ENCODE measurements around the gene HSP90AA1.
"Not testable (repeated sequence)": the region's sequence is repeated elsewhere in the genome, so short reads cannot be mapped to it uniquely, and the experiment has no call there.

The HSP90AA1 gene

GRCh38 chr14:102092806-102093205, 6.0 kb upstream of the HSP90AA1 start:
- DNase-seq = no peak

GRCh38 chr14:102090713-102091112, 3.9 kb upstream of the HSP90AA1 start:
- no peak for DNase-seq

GRCh38 chr14:102089621-102090343, 2.9 kb upstream of the HSP90AA1 start:
- DNase-seq = no peak

DNA sequence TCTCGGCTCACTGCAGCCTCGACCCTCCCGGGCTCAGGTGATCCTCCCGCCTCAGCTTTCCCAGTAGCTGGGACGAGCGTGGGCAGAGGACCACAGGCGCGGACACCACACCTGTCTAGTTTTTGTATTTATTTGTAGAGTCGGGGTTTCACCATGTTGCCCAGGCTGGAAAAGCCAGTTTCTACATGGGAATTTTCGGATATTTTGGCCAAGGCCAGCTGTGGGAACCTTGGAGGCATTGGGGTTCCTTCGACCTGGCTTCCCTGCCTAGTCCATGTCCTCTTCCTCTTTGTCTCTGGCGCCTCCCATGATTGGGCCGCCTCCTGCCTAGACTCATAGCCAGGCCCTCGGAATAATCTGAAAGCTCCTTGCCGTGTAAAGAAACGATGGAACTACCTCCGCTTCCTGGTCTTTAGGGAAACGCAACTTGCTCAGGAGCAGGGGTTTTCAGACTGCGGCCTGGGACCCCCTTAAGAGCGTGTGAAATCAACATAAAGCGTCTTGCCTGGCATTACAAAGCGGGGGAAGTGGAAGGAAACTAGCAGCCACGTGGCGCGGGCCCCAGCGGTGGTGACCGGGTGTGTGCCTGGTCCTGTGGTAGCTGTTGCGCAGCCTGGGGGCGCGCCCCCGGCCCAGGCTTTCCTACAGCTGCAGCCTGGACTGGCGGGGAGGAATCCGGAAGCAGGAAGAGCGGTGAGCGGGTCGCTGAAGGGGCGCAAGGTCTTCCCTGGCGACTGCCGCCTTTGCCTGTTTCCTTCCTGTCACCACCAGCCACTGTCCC, 1.4 kb upstream of the HSP90AA1 start:
- peak; percentile 53 for DNase-seq

DNA sequence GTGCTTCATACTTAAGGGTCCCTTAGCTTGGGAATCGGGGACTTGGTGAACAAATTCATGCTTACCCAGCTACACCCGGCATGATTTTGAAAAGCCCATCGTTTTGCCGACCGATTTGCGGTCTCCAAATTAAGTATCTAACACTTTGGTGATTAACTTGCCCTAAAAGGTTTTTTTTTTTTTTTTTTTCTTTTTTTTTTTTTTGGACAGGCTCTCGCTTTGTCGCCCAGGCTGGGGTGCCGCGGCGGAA, 843 bp upstream of the HSP90AA1 start:
- no peak for DNase-seq

GRCh38 chr14:102086709-102086971, 204 bp downstream of the HSP90AA1 start:
- DNase-seq = no peak

- no peak for DNase-seq
Observed at GRCh38 chr14:102085948-102086708, 716 bp downstream of the HSP90AA1 start.

- no peak for DNase-seq
Observed at GRCh38 chr14:102085488-102085887, 1.4 kb downstream of the HSP90AA1 start.

DNA sequence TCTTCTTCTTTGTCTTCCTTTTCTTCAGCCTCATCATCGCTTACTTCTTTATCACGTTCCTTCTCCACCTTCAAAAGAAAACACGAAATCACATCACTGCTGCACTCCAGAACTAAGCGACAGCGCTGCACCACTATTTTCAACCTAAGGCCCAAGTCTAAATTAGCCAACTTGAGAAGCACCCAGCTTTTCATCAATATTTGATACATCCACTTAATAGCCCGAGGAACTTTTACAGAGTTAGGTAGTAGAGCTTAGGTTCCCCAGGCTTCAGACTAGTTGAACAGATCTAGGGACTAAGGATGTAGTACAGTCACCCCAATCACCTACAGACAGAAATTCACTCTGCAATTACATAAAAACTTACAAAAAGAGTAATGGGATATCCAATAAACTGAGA, 1.9 kb downstream of the HSP90AA1 start:
- no peak for DNase-seq

- DNase-seq = not testable (repeated sequence)
Observed at GRCh38 chr14:102084522-102084921, 2.3 kb downstream of the HSP90AA1 start.

DNA sequence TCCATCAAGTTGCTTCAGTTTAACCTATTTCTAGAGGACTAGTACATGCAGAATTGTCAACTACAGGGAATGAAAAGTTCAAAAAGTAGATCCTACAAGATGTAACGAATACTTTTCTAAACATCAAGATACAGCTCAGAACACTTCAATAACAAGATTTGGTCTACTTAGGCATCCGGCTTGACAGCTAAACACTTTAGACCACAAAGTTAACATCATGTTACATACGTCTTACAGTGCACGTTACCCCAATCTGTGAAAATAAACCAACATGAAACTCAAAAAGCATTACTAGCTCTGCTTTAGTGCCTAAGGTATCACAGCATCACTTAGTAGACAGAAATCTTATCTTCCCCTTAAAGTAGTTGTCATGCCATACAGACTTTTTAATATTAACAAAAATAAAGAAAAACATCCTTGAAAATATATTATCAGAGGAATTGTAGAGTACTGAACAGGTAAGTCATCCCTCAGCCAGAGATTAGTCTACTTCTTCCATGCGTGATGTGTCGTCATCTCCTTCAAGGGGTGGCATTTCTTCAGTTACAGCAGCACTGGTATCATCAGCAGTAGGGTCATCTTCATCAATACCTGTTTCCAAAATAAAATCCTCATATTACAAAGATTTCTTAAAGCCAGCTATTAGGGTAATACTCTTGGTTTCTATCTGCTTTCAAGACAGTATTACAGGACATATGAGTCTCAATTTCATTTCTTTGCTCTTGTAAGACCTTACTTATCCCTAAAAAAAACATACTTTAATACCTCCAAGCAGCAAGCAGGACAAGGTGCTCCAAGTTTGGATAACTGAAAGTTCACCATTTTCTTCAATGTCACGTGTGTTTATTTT, 5.4 kb downstream of the HSP90AA1 start:
- no peak for DNase-seq

DNA sequence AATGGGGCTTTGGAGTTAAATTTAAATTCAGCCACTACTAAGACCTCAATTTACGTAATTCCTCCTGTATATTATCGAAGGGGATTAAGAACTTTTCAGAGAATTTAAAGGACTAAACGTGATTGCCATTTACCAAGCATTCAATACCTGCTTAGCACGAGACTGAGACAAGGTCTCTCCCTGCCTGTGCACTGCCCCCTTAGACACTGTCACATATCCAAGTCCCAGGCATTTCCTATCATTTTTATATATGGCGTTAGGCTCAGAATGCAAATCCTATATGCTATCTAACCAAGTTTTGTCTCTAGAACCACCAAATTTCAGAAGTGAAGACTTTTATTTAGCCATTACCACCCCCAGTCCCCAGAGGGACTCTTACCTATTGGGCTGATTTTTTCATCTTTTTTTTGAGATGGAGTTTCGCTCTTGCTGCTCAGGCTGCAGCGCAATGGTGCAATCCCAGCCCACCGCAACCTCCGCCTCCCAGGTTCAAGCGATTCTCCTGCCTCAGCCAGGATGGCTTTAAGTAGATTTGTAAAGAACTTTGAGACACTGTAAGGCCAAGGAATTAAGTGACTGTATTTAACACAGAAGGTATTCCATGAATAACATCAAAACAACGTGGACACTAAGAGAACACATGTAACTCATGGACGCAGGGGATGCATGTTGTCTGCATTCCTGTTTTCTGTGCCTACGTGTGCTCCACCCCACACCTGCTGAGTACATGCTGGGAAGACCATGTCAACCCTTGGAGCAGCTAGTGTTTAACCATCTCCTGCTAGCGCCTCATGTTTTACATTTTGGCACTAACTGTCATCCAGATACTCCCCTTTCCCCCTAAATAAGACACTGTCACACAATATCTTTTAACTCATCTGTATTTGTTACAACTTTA, 6.4 kb downstream of the HSP90AA1 start:
- no peak for DNase-seq

- DNase-seq = no peak
Observed at GRCh38 chr14:102079700-102079979, 7.2 kb downstream of the HSP90AA1 start.

- DNase-seq = no peak
Observed at GRCh38 chr14:102078831-102079699, 7.8 kb downstream of the HSP90AA1 start.

DNA sequence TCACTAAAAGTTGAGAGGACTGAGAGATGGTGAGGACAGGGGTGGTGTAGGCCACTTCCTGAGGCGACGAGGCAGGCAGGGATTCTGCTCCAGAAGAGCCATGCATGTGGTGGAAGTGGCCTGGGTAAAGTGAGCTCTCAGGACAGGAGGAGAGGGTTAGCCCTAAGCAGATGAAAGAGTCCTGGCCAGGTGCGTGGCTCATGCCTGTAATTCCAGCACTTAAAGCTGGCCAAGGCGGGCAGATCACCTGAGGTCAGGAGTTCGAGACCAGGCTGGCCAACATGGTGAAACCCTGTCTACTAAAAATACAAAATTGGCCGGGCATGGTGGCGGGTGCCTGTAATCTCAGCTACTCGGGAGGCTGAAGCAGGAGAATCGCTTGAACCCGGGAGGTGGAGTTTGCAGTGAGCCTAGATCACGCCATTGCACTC, 8.5 kb downstream of the HSP90AA1 start:
- not testable (repeated sequence) for DNase-seq

GRCh38 chr14:102077382-102077709, 9.5 kb downstream of the HSP90AA1 start:
- no peak for DNase-seq

- no peak for DNase-seq
Observed at GRCh38 chr14:102075155-102075554, 11.7 kb downstream of the HSP90AA1 start.

GRCh38 chr14:102074415-102074964, 12.4 kb downstream of the HSP90AA1 start:
- DNase-seq = no peak

DNA sequence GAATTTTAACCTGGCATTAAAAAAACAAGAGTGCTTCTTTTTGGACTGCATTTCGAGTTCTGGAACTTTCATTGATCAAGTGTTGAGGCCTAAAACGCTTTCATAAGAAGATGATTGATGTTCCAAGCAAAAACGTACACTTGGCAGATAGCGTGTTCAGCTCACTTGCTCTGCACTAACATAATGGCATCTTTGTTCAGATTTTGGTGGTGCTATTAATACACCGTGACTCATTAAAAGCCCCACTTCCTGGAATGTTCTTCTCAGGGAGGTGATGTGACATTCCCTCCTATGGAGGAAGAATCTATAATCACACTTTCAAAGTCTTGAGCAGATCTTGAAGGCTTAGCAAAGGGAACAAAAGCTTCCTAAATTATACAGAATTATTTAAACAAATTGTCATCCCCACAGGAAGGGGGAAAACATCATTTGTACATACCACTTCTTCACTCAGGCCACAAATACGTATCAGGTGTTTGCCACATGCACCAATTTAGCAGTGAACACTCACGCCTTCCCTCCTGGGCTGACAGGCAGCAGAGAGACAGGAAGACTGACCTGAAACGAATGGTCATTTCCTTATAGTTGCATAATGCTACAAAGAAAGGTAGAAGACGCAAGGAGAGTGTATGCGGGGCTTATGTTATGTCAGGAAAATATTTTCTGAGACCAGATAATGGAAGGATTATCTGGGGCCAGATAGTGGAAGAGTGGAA, 15.4 kb downstream of the HSP90AA1 start:
- no peak for DNase-seq

DNA sequence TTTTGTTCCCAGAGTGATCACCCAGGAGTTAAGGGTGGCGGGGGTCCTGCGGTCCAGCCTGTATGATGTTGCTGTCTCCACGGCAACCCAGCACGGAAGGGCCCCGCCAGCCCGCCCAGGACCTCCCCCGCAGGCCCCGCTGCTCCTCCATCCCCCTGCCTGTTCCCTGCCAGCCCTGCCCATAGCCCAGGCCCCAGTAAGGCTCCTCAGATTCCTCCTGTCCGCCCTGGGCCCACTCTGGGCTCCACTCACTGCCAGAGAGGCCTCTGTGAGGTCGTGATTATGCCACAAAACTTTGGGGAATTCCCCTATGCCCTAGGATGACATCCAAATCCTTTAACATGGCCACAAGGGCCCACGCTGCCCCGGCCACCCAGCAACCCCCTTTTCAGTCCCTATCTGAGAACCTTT, 20.8 kb downstream of the HSP90AA1 start:
- DNase-seq = no peak

GRCh38 chr14:102064590-102064989, 22.3 kb downstream of the HSP90AA1 start:
- not testable (repeated sequence) for DNase-seq

Data from NK-92 treated with Interleukin-12 subunit alpha and Interleukin-12 subunit beta, amount 100 ng/mL, for 24 hours (cell line).